Umbilical cord (tissue), 2 donors: Measurements from ENCODE around the gene CPNE1. TPM values are rescaled to one million over a fixed set of nuclear protein-coding genes. Genes with fewer than 3 reads are reported as not detected.

ENCODE experiments used
- DNase-seq: peaks from one replicate; pipeline ENCODE4 v3.0.0-alpha.2; 2015; ENCODE audit warnings: low spot score
- total RNA-seq: library from RNA; depleted of rRNA; stranded (reverse); fragments of >200 nt; gene quantifications from one replicate; pipeline ENCODE4 v1.2.3, GENCODE V29; 2014; ENCODE audit warnings: low replicate concordance; ENCODE audit not compliant: insufficient read depth

The CPNE1 gene
- total RNA-seq, 1 donor from 2014 or later: 128 TPM

GRCh38 chr20:35620818-35621559, 43.7 kb downstream of the CPNE1 start:
- DNase-seq: no peak

GRCh38 chr20:35619196-35620095, 45.3 kb downstream of the CPNE1 start:
- peak; percentile 87 for DNase-seq

DNA sequence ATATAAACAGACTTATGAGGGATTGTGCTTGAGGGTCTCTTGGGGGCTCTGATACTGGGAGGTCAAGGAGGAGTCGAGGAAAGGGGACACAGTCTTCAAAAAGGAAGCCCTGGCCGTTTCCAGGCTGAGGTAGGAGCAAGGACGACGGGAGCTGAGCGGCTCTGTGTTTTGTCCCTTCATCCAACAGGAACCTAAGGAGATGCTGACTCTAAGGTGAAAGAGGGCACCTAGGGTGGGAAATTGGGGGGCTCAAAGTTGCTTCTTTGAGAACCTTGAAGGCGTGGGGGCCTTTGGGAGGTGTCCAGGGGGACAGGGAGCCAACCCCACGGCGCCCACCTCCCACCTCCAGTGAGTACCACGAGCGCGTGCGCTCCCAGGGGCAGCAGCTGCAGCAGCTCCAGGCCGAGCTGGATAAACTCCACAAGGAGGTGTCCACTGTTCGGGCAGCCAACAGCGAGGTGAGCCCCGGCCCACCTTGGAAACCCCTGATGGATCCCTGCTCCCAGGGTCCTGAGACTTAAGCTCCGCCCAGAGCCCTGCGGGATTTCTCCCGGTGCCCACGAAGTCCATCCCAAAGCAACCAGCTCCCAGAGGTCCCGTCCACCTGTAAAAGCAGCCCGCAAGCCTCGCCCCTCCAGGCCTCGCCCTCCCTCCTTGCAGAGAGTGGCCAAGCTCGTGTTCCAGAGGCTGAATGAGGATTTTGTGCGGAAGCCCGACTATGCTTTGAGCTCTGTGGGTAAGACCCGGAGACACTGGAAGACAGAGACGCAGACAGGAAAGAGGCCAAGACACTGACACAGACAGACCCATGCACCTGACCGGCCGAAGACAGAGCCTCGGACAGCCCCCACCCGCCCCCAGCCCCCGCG, 46.2 kb downstream of the CPNE1 start:
- DNase-seq: peak; percentile 39

GRCh38 chr20:35617397-35618262, 47.1 kb downstream of the CPNE1 start:
- peak; percentile 79 for DNase-seq

GRCh38 chr20:35616465-35617396, 48.0 kb downstream of the CPNE1 start:
- peak; percentile 86 for DNase-seq

DNA sequence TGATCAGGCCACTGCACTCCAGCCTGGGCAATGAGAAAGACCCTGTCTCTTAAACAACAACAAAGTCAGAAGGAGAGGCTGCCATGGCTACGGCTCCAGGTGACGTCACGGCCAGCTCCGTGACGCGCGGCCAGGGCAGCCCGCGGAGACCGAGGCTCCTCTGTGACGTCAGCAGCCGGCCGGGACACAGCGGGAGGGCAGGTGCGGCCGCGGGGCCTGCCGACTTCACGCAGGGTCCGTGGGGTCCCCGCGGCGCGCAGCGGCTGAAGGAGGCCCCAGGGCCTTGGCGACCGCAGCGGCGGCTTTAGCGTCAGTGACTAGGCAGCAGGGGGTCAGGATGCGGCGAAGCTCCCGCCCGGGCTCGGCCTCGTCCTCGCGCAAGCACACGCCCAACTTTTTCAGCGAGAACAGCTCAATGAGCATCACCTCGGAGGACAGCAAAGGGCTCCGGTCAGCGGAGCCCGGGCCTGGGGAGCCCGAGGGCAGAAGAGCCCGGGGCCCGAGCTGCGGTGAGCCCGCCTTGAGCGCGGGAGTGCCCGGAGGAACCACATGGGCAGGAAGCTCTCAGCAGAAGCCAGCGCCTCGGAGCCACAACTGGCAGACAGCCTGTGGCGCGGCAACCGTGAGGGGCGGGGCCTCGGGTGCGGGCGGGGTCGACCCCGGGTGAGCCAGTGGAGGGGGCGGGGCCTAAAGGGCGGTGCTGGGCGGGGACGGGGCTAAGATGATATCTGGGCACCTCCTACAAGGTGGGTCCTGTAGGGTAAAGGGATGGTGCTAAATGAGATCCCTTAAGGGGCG, 48.8 kb downstream of the CPNE1 start, which contains the start of gene SPAG4:
TSS of gene SPAG4 (plus strand) at position 163 of the 798 bp plus-strand sequence. CDS start at position 338, 175 bp downstream.
- peak; percentile 97 for DNase-seq

GRCh38 chr20:35611482-35611881, 53.2 kb downstream of the CPNE1 start:
- DNase-seq: no peak

- DNase-seq: no peak
Observed at GRCh38 chr20:35610833-35611427, 53.8 kb downstream of the CPNE1 start.

DNA sequence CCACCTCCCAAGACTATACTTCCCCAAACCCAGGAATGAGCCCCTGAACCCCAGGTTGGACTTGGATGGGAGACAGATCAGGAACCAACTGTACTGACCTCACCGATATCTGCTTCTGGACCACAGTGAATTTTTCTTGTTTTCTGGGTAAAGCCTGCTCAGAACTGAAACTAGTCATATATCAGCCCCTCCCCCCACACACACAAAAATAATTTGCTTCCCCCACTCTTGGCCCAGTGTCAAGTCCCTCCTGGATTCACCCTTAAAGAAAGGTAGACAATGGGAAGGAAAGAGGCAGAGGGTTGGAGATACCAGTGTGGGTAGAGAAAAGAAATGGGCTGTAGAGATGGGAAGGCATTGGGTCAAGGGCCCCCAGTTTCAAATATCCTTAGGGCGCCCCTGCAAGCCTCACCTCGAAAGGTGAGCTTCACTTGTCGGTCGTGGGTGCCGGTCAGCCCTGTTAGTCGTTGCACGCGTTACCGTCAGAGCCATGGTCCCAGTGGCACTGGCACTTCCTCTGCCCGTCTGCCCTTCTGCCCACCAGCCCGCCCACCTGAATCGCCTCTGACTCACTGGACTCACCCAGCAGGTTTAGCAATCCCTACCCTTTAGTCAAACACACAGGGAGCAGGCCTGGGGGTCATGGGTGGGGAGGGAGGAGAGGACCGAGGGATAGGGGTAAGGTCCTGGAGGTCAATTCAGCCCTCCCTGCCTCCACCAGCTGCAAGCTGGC, 57.5 kb downstream of the CPNE1 start:
- DNase-seq: no peak

- DNase-seq: no peak
Observed at GRCh38 chr20:35606127-35606526, 58.6 kb downstream of the CPNE1 start.

- DNase-seq: no peak
Observed at GRCh38 chr20:35604449-35604747, 60.3 kb downstream of the CPNE1 start.

- no peak for DNase-seq
Observed at GRCh38 chr20:35603695-35604448, 60.8 kb downstream of the CPNE1 start.

- DNase-seq: no peak
Observed at GRCh38 chr20:35602851-35603495, 61.7 kb downstream of the CPNE1 start.

GRCh38 chr20:35601990-35602389, 62.7 kb downstream of the CPNE1 start:
- DNase-seq: no peak

- peak; percentile 74 for DNase-seq
Observed at GRCh38 chr20:35600993-35601973, 63.4 kb downstream of the CPNE1 start.
